HG03565 (cell line): ENCODE results near the gene ZNF41.
"Not testable (repeated sequence)": the region's sequence is repeated elsewhere in the genome, so short reads cannot be mapped to it uniquely, and the experiment has no call there.

Source experiments
- ATAC-seq: cut with Tn5 transposase; IDR thresholded peaks from one replicate; pipeline ENCODE4 v1.9.1; 2021; ENCODE audit warnings: mild to moderate bottlenecking, moderate library complexity; ENCODE audit not compliant: unreplicated experiment

ZNF41 gene

GRCh38 chrX:47482512-47483305, at the start of gene ZNF41:
Gene ZNF41, minus strand, starts transcription at chrX:47483222. Its CDS starts 15,741 bp downstream, at chrX:47467481.
- peak; percentile 73 for ATAC-seq

- no peak for ATAC-seq
These were observed 47.0 kb upstream of the ZNF41 start for GRCh38 chrX:47530049-47530448.

GRCh38 chrX:47529548-47529947, 46.5 kb upstream of the ZNF41 start:
- ATAC-seq: no peak

GRCh38 chrX:47523713-47524166, 40.7 kb upstream of the ZNF41 start:
- no peak for ATAC-seq

GRCh38 chrX:47523297-47523696, 40.3 kb upstream of the ZNF41 start:
- no peak for ATAC-seq

GRCh38 chrX:47518144-47518543, 35.1 kb upstream of the ZNF41 start:
- ATAC-seq: no peak

- ATAC-seq: no peak
These were observed 33.1 kb upstream of the ZNF41 start for GRCh38 chrX:47515941-47516665.

GRCh38 chrX:47514533-47515235, 31.7 kb upstream of the ZNF41 start:
- ATAC-seq: no peak

GRCh38 chrX:47513034-47513965, 30.3 kb upstream of the ZNF41 start:
- ATAC-seq: not testable (repeated sequence)

GRCh38 chrX:47512383-47512782, 29.4 kb upstream of the ZNF41 start:
- not testable (repeated sequence) for ATAC-seq

- no peak for ATAC-seq
These were observed 24.3 kb upstream of the ZNF41 start for GRCh38 chrX:47507153-47507867.

- no peak for ATAC-seq
These were observed 20.1 kb upstream of the ZNF41 start for GRCh38 chrX:47503151-47503550.

GRCh38 chrX:47502316-47503125, 19.5 kb upstream of the ZNF41 start:
- ATAC-seq: no peak

GRCh38 chrX:47501226-47502074, 18.4 kb upstream of the ZNF41 start:
- ATAC-seq: no peak

GRCh38 chrX:47500554-47500953, 17.5 kb upstream of the ZNF41 start:
- ATAC-seq: no peak

- ATAC-seq: no peak
These were observed 16.3 kb upstream of the ZNF41 start for GRCh38 chrX:47499293-47499692.

GRCh38 chrX:47498411-47498810, 15.4 kb upstream of the ZNF41 start:
- no peak for ATAC-seq

- ATAC-seq: no peak
These were observed 14.4 kb upstream of the ZNF41 start for GRCh38 chrX:47497271-47497888.
